Ovary (tissue), 3 donors: ENCODE measurements around the gene UBE2G1.

Experiments used
- POLR2A ChIP-seq: fragments of 450-650 bp; IDR thresholded peaks from one replicate; pipeline ENCODE4 v1.6.1; 2017; ENCODE audit warnings: antibody characterized with exemption, mild to moderate bottlenecking, moderate library complexity
- TF ChIP-seq, protein P1 (sequence below), 3 donors: fragments of 450-650 bp in 2 of 3; fragments of 200-600 bp in 1 of 3; IDR thresholded peaks; one replicate each; pipeline versions ENCODE4 v1.5.1 to v1.8.0; 2016 to 2022; ENCODE audit warnings: antibody characterized with exemption in 3 of 3, mild to moderate bottlenecking in 1 of 3
- donor health status: DM: no; HTN: no; CAD: no.

GRCh38 chr17:4247361-4247970, 119.0 kb downstream of the UBE2G1 start:
- TF ChIP-seq, protein P1, sequence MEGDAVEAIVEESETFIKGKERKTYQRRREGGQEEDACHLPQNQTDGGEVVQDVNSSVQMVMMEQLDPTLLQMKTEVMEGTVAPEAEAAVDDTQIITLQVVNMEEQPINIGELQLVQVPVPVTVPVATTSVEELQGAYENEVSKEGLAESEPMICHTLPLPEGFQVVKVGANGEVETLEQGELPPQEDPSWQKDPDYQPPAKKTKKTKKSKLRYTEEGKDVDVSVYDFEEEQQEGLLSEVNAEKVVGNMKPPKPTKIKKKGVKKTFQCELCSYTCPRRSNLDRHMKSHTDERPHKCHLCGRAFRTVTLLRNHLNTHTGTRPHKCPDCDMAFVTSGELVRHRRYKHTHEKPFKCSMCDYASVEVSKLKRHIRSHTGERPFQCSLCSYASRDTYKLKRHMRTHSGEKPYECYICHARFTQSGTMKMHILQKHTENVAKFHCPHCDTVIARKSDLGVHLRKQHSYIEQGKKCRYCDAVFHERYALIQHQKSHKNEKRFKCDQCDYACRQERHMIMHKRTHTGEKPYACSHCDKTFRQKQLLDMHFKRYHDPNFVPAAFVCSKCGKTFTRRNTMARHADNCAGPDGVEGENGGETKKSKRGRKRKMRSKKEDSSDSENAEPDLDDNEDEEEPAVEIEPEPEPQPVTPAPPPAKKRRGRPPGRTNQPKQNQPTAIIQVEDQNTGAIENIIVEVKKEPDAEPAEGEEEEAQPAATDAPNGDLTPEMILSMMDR (IDR thresholded peaks at IDR 0.05) = no peak
- no peak for TF ChIP-seq POLR2A
